ENCODE results near the gene TUBB4B.
A peak's percentile ranks its signal among the peaks of the same experiment; 100 is the strongest.
"Not testable (repeated sequence)": the region's sequence is repeated elsewhere in the genome, so short reads cannot be mapped to it uniquely, and the experiment has no call there.

TUBB4B gene

GRCh38 chr9:137236238-137236935 is 4.7 kb upstream of the TUBB4B start:
- peak; percentile 94 for DNase-seq (ENCODE audit: low spot score)

- DNase-seq (ENCODE audit: low spot score): no peak
Observed at GRCh38 chr9:137236936-137237421, 4.1 kb upstream of the TUBB4B start.

- DNase-seq (ENCODE audit: low spot score): no peak
Observed at GRCh38 chr9:137237759-137238726, 3.0 kb upstream of the TUBB4B start.

- DNase-seq (ENCODE audit: low spot score): not testable (repeated sequence)
Observed at GRCh38 chr9:137239541-137240200, 1.4 kb upstream of the TUBB4B start.

GRCh38 chr9:137240318-137240840 is 708 bp upstream of the TUBB4B start:
- no peak for DNase-seq (ENCODE audit: low spot score)

- peak; percentile 70 for DNase-seq (ENCODE audit: low spot score)
Observed at GRCh38 chr9:137241490-137242268, 592 bp downstream of the TUBB4B start.

- no peak for DNase-seq (ENCODE audit: low spot score)
Observed at GRCh38 chr9:137242269-137243203, 1.4 kb downstream of the TUBB4B start.

- not testable (repeated sequence) for DNase-seq (ENCODE audit: low spot score)
Observed at GRCh38 chr9:137243266-137243625, 2.2 kb downstream of the TUBB4B start.

GRCh38 chr9:137243626-137244485 is 2.8 kb downstream of the TUBB4B start:
- no peak for DNase-seq (ENCODE audit: low spot score)

- DNase-seq (ENCODE audit: low spot score): peak; percentile 60
Observed at GRCh38 chr9:137244486-137245449, 3.7 kb downstream of the TUBB4B start.

- DNase-seq (ENCODE audit: low spot score): no peak
Observed at GRCh38 chr9:137245450-137246421, 4.6 kb downstream of the TUBB4B start.

GRCh38 chr9:137247135-137247915 is 6.2 kb downstream of the TUBB4B start:
- DNase-seq (ENCODE audit: low spot score): no peak

GRCh38 chr9:137247916-137248175 is 6.8 kb downstream of the TUBB4B start:
- DNase-seq (ENCODE audit: low spot score): no peak

GRCh38 chr9:137250329-137251193 is 9.5 kb downstream of the TUBB4B start:
- no peak for DNase-seq (ENCODE audit: low spot score)

GRCh38 chr9:137251194-137251461 is 10.0 kb downstream of the TUBB4B start, which contains the start of gene STPG3:
Gene STPG3, plus strand, starts transcription at chr9:137251286. Its CDS starts 1 bp downstream, at chr9:137251287.
- no peak for DNase-seq (ENCODE audit: low spot score)
